ENCODE results near the gene SULF2. TPM values are rescaled to one million over a fixed set of nuclear protein-coding genes. Genes with fewer than 3 reads are reported as not detected.

Gene SULF2
- total RNA-seq, 1 donor from 2014 or later = 35.1 TPM

- intact Hi-C loops (cut with micrococcal nuclease) = no loop called here
- ATAC-seq = peak; percentile 20
- DNase-seq = peak; percentile 53
Measured at GRCh38 chr20:47770935-47771334, 14.3 kb downstream of the SULF2 start.

GRCh38 chr20:47768016-47768824 is 17.1 kb downstream of the SULF2 start:
- ATAC-seq (peak; percentile 60), DNase-seq (peak; percentile 55)
- intact Hi-C loops (cut with micrococcal nuclease) = no loop called here

- DNase-seq = no peak
- no peak for ATAC-seq
- intact Hi-C loops (cut with micrococcal nuclease) = no loop called here
Measured at GRCh38 chr20:47765691-47766594, 19.3 kb downstream of the SULF2 start.

- intact Hi-C loops (cut with micrococcal nuclease) = no loop called here
- no peak for DNase-seq
- no peak for ATAC-seq
Measured at GRCh38 chr20:47765271-47765670, 20.0 kb downstream of the SULF2 start.

GRCh38 chr20:47764154-47764733 is 21.0 kb downstream of the SULF2 start:
- DNase-seq (no peak), ATAC-seq (no peak)
- intact Hi-C loops (cut with micrococcal nuclease) = no loop called here

- DNase-seq (no peak), ATAC-seq (no peak)
- intact Hi-C loops (cut with micrococcal nuclease) = no loop called here
Measured at GRCh38 chr20:47762699-47763268, 22.5 kb downstream of the SULF2 start.

GRCh38 chr20:47761482-47762047 is 23.7 kb downstream of the SULF2 start:
- no peak for ATAC-seq
- intact Hi-C loops (cut with micrococcal nuclease) = no loop called here
- DNase-seq = no peak

GRCh38 chr20:47760686-47761481 is 24.4 kb downstream of the SULF2 start:
- DNase-seq (no peak), ATAC-seq (no peak)
- intact Hi-C loops (cut with micrococcal nuclease) = no loop called here

GRCh38 chr20:47758517-47759450 is 26.5 kb downstream of the SULF2 start:
- intact Hi-C loops (cut with micrococcal nuclease) = no loop called here
- ATAC-seq (no peak), DNase-seq (no peak)

- intact Hi-C loops (cut with micrococcal nuclease) = no loop called here
- ATAC-seq = no peak
Measured at GRCh38 chr20:47757145-47758035, 27.9 kb downstream of the SULF2 start.

GRCh38 chr20:47754946-47755652 is 30.2 kb downstream of the SULF2 start:
- intact Hi-C loops (cut with micrococcal nuclease) = no loop called here
- DNase-seq = no peak
- no peak for ATAC-seq

More at GRCh38 chr20:47757145-47758035, 27.9 kb downstream of the SULF2 start:
- DNase-seq = no peak

- intact Hi-C loops (cut with micrococcal nuclease) = no loop called here
- ATAC-seq (no peak), DNase-seq (no peak)
Measured at GRCh38 chr20:47754388-47754715, 30.9 kb downstream of the SULF2 start.

- no peak for ATAC-seq
- intact Hi-C loops (cut with micrococcal nuclease) = no loop called here
- no peak for DNase-seq
Measured at GRCh38 chr20:47753576-47754387, 31.5 kb downstream of the SULF2 start.

- intact Hi-C loops (cut with micrococcal nuclease) = no loop called here
Measured at GRCh38 chr20:47751449-47751848, 33.8 kb downstream of the SULF2 start.

GRCh38 chr20:47749339-47749738 is 35.9 kb downstream of the SULF2 start:
- no peak for DNase-seq
- ATAC-seq = peak; percentile 86
- intact Hi-C loops (cut with micrococcal nuclease) = no loop called here

More at GRCh38 chr20:47751449-47751848, 33.8 kb downstream of the SULF2 start:
- ATAC-seq = no peak
- no peak for DNase-seq

Data from left ventricle myocardium superior (tissue), 1 donor.